22Rv1 (cell line): ENCODE measurements around the gene MYL5.
A peak's percentile ranks its signal among the peaks of the same experiment; 100 is the strongest.

Experiments
- H3K27ac ChIP-seq: fragments of 450-650 bp; 2 replicates; pipeline ENCODE4 v1.5.1; 2017
- ZFX ChIP-seq: fragments of 450-650 bp; IDR thresholded peaks from 2 replicates; pipeline ENCODE4 v1.6.1; 2017; ENCODE audit warnings: antibody characterized with exemption, borderline replicate concordance
- TF ChIP-seq, protein P1 (sequence below): fragments of 450-650 bp; IDR thresholded peaks from 2 replicates; pipeline ENCODE4 v1.5.1; 2017; ENCODE audit warnings: mild to moderate bottlenecking

Gene MYL5

DNA sequence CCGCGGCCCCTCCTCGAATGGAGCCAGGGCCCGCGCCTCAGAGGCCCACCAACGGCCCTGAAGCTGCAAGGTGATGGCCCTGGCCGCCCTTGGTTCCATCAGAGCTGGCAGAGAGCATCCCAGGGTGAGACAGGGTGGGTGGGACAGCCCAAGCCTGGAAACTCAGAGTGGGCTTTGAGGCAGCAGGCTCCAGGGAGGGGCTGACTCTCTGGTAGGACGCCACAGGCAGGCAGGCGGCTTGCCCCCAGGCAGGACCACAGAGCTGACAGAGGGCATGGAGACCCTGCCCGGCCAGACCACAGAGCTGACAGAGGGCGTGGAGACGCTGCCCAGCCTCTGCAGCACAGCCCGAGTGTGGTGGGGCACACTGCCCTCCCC lies 4.8 kb downstream of the MYL5 start:
- H3K27ac ChIP-seq: peak overlapping the region; percentile 86
- no peak for TF ChIP-seq ZFX
- TF ChIP-seq, protein P1, sequence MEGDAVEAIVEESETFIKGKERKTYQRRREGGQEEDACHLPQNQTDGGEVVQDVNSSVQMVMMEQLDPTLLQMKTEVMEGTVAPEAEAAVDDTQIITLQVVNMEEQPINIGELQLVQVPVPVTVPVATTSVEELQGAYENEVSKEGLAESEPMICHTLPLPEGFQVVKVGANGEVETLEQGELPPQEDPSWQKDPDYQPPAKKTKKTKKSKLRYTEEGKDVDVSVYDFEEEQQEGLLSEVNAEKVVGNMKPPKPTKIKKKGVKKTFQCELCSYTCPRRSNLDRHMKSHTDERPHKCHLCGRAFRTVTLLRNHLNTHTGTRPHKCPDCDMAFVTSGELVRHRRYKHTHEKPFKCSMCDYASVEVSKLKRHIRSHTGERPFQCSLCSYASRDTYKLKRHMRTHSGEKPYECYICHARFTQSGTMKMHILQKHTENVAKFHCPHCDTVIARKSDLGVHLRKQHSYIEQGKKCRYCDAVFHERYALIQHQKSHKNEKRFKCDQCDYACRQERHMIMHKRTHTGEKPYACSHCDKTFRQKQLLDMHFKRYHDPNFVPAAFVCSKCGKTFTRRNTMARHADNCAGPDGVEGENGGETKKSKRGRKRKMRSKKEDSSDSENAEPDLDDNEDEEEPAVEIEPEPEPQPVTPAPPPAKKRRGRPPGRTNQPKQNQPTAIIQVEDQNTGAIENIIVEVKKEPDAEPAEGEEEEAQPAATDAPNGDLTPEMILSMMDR: no peak

DNA sequence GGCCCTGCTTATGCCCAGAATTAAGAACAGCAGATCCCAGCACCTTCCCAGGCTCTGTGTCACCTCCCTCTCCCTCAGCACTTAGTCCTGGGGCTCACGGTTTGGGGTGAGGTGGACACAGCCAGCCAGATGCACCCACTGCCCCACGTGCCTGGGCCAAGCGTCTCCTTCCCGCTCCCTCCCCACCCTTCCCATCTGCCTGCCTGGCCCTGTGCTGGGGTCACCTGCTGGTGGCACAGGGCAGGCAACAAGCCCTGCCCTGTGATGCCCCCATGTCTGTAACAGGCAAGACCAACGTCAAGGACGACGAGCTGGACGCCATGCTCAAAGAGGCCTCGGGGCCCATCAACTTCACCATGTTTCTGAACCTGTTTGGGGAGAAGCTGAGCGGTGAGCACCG lies 5.3 kb downstream of the MYL5 start:
- H3K27ac ChIP-seq: peak overlapping the region; percentile 56

DNA sequence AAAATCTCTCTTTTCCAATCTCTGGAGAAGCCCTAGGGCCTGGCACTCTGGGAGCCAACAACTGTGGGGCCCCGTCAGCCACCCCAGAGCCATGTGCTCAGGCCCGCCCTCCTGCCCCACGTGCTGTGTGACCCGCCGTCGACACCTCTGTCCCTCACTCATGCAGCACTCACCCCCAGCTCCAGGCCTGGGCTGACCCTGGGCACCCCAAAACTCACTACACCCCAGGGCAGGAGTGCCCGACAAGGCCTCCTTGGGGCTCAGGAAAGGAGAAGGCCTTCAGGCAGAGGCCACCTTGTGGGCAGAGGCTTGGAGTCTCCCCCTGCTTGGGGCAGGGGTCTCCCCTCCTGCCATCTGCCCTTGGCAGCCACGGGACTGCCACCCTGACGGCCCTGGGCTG lies 5.7 kb downstream of the MYL5 start:
- TF ChIP-seq, protein P1: no peak
- no peak for TF ChIP-seq ZFX
- H3K27ac ChIP-seq: peak overlapping the region; percentile 56

More for the DNA sequence above, 5.3 kb downstream of the MYL5 start:
- TF ChIP-seq, protein P1: no peak
- no peak for TF ChIP-seq ZFX

DNA sequence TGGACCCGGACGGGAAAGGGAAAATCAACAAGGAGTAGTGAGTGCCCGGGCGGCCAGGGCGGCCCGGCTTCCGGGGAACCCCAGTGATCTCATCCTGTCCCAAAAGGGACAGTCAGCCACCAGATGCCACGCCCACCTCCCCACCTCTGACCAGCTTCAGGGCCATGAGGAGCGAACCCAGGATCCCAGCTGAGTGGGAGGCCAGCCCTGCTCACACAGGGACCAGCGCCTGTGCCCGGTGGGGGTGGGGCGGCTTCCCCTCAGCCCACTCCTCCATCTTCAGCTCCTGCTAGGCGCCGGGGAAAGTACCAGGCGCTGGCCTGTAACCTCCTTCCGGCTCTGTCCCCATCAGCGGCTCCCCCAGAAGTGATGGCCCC lies 6.2 kb downstream of the MYL5 start:
- TF ChIP-seq, protein P1: no peak
- TF ChIP-seq ZFX: no peak
- peak overlapping the region; percentile 56 for H3K27ac ChIP-seq

GRCh38 chr4:680928-681645 lies 6.7 kb downstream of the MYL5 start:
- TF ChIP-seq, protein P1: no peak
- no peak for TF ChIP-seq ZFX
- peak overlapping the region; percentile 56 for H3K27ac ChIP-seq

GRCh38 chr4:681736-682451 lies 7.6 kb downstream of the MYL5 start:
- no peak for TF ChIP-seq ZFX
- TF ChIP-seq, protein P1: no peak
- H3K27ac ChIP-seq: peak overlapping the region; percentile 65
